Glomerular visceral epithelial cell (primary cell): ENCODE data around the gene PIP5K1B.

Experiments used
- DNase-seq: peaks from one replicate; pipeline ENCODE4 v3.0.0-alpha.2; 2016; ENCODE audit errors: extremely low spot score

PIP5K1B gene

DNA sequence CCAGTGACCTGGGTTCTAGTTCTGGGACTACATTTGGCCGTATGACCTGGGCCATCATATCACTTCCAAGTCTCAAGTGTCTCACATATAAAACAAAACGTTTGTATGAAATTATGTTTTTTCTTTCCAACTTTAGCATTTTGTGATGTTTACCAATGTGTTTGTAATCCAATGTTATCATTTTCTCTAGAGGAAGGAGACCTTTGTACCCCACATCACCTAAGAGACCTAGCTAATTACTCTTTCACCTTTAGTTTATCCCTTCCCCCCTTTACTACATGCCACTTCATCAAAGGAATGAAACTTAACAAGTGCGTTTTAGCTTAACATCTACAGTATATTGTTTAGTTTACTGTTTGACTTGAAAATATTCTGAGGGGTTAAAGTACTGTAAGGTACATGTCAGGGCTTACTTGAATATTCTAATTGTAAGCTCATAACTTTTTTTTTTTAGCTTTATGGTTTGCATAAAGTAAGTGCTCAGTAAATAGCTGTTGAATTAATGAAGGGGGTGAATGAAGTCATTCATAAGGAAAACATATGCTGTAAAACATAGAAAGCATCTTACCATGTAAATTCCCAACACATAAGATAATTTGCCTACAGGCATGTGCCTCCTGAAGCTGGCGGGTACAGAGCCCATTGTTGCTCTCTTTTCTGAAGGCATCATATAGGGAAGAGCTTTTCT lies 2.9 kb downstream of the PIP5K1B start:
- no peak for DNase-seq

GRCh38 chr9:68708513-68708912 lies 3.5 kb downstream of the PIP5K1B start:
- no peak for DNase-seq

GRCh38 chr9:68709291-68710110 lies 4.5 kb downstream of the PIP5K1B start:
- no peak for DNase-seq

GRCh38 chr9:68710111-68710471 lies 5.1 kb downstream of the PIP5K1B start:
- no peak for DNase-seq

DNA sequence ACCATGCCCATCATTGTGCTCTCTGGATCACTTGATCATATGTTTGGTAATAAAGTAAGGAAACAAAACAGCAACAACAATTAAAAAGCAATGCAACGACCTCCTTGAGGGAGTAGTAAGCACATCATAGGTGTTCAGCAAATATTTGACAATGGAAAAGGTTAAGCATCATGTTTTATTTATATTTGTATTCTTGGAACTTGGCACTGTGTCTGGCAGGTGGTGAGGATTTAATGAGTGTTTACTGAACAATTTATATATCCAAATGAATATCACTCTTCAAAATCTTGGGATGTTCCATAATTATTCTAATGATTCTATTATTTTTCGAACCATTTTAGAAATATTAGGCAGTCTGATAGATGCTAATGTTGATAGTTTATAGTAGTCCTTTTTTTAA lies 6.2 kb downstream of the PIP5K1B start:
- DNase-seq = no peak

DNA sequence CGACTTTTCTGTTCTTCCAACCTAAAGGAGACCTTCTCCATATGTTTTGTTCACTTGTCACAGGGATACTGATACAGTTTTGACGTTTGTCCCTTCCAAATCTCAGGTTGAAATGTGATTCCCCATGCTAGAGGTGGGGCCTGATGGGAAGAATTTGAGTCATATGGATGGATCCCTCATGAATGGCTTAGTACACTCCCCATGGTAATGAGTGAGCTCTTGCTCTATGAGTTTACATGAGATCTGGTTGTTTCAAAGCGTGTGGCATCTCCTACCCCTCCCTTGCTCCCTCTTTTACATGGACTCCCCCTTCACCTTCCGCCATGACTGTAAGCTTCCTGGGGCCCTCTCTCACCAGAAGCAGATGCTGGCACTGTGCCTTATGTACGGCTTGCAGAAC lies 6.9 kb downstream of the PIP5K1B start:
- no peak for DNase-seq

- no peak for DNase-seq
Observed at GRCh38 chr9:68714416-68715180, 9.6 kb downstream of the PIP5K1B start.

GRCh38 chr9:68715181-68715456 lies 10.1 kb downstream of the PIP5K1B start:
- DNase-seq = no peak

DNA sequence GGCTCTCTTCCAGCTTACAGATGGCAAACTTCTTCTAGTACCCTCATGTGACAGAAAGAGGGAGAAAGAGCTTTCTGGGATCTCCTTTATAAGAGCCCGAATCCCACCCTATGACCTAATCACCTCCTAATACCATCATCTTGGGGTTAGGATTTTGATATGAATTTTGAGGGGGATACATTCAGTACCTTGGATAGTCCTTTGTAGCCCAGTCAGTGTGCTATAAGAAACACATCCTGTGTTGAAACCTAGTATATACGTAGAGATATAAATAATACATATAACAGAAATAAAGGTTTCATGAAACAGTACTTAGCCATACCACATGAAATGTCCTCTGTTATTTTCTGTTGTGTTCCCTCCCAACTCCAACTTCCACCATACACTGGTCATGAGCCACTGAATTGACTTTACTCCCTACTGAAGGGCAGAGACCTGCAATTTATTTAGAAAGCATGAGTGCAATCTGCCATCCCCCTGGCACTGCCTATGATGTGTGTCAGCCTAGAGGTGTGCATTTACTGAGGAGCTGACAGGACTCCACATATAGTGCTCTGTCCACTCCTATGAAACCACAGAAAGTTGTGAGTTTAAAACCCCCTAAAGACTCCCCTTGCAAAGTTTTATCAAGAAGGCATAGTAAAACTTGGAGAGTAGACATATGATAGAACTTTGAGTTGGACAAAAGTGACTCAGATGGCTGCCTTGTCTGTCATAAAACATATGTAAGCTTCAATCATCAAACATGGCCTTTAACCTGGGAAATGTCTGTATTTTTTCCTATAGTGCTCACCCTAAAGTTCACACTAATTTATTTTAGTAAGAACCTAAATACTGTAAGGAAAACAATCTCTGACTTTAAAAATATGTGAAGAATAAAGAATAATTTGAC lies 12.8 kb downstream of the PIP5K1B start:
- DNase-seq = no peak

DNA sequence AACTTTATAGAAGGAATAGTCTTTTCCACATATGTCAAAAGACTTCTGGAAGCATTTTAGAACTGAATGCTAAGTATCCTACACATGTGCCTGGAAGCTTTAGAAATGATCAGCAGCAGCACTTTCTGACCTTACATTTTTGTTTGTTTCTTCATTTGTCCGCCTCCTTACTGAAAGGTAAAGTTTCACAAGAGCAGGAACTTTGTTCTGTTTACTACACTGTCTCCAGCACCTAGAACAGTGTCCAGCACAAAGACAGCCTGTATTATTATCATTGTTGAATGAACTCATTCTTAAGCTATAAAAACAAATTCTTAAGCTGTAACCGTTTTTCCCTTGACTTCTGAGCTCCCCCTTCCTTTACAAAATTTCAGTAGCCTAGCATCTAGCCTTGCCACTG lies 14.8 kb downstream of the PIP5K1B start:
- DNase-seq = no peak

- no peak for DNase-seq
Observed at GRCh38 chr9:68720656-68721313, 15.7 kb downstream of the PIP5K1B start.

GRCh38 chr9:68721666-68722330 lies 16.8 kb downstream of the PIP5K1B start:
- no peak for DNase-seq

GRCh38 chr9:68725070-68725469 lies 20.0 kb downstream of the PIP5K1B start:
- no peak for DNase-seq

DNA sequence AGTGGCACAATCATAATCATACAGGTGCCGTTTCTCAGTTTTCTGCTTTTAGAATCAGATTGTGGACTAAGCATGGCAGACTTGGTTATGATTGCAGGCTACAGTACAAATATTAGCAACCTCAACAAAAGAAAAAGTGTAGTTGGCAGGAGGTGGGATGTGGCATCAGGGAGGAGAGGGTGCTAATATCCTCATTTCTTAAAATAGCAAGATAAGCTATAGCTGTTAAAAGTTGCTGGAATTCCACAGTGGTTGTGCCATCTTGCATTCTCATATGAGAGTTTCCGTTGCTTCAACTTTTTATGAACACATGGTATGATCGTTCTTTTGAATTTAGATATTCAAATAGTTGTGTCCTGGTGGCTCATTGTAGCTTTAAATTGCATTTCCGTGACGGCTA lies 21.4 kb downstream of the PIP5K1B start:
- DNase-seq = no peak

- DNase-seq = no peak
Observed at GRCh38 chr9:68727636-68728035, 22.6 kb downstream of the PIP5K1B start.

GRCh38 chr9:68728731-68729130 lies 23.7 kb downstream of the PIP5K1B start:
- DNase-seq = no peak

DNA sequence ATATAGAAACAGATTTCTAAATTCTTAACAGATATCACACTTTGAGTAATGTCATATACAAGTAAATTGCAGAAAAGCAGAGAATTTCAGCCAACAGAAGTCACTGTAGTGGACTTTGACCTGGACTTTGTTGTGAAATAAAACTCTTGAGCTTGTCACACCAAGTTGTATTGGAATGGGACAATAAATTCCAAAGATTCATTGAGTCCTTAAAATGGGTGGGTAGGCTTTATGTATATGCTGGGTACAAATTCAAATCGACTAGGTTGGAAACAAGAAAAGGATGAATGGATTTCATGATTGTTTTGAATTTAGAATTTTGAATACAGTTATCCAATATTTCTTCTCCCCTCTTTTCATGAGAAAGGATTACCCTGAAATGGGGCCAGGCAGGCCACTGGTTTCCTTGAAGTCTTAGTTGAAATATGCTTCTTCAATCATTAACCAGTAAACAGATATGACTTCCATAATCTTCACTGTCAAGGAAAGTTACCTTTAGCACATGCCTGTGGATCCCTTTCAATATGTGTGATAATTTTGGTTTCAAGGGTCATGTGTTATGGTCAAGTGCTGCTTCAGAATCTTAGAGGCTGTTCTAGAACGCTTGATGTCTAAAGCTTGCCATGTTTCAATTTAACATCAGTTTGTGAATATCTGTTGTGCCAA lies 25.7 kb downstream of the PIP5K1B start:
- DNase-seq = no peak

DNA sequence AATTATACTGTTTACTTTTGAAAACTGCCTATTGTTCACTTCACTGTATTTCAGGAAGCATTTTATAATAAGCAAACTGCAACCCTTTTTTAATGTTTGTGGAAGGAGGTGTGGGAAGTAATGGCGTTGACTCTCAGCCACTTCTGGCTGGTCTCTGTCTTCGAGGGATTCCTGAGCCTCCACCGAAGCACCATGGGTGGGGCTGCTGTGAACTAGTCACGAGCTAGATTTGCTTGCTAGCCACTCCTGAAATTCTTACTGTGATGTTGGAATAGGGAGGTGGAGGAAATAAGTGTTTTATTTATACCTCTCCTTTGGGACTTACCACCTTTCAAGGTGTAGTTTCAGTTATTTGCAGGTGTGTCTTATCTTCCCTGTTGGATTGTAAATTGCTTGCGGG lies 26.8 kb downstream of the PIP5K1B start:
- no peak for DNase-seq

GRCh38 chr9:68732405-68733020 lies 27.5 kb downstream of the PIP5K1B start:
- DNase-seq = no peak

DNA sequence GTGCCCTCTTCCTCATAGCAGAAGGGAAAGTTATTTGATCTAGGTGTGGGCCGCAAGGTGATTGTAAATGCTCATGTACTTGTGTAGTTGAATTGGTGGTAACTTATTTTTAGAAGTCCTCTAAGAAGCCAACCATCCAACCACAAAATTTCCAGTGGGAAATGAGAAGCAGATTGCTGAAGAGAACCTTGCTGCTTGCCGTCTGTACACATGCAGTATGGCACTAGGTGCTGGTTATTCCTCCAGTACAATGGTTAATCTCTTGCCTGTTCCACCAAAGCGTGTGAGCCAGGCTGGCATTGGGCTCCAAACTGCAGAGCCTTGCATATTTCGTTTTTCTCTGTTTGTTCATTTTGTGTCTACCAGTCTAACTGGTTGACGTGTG lies 28.0 kb downstream of the PIP5K1B start:
- DNase-seq = no peak
